HEK293T (cell line): ENCODE results near the gene NACC2.

ENCODE experiments used
- ARNT ChIP-seq: fragments of 450-650 bp; IDR thresholded peaks from 2 replicates; pipeline ENCODE4 v1.6.1; 2017; ENCODE audit warnings: mild to moderate bottlenecking
- FOXK2 ChIP-seq: fragments of 450-650 bp; IDR thresholded peaks from 2 replicates; pipeline ENCODE4 v1.6.1; 2016; ENCODE audit warnings: mild to moderate bottlenecking
- FOXM1 ChIP-seq: fragments of 450-650 bp; IDR thresholded peaks from 2 replicates; pipeline ENCODE4 v1.6.1; 2017; ENCODE audit warnings: mild to moderate bottlenecking, borderline replicate concordance
- LEF1 ChIP-seq: fragments of 450-650 bp; IDR thresholded peaks from 2 replicates; pipeline ENCODE4 v1.6.1; 2017; ENCODE audit warnings: mild to moderate bottlenecking, borderline replicate concordance
- SP1 ChIP-seq: fragments of 450-650 bp; IDR thresholded peaks from 2 replicates; pipeline ENCODE4 v1.6.1; 2017
- TARDBP ChIP-seq: fragments of 450-650 bp; IDR thresholded peaks from 2 replicates; pipeline ENCODE4 v1.6.1; 2016
- ZNF384 ChIP-seq: fragments of 450-650 bp; IDR thresholded peaks from 2 replicates; pipeline ENCODE4 v1.6.1; 2016

DNA sequence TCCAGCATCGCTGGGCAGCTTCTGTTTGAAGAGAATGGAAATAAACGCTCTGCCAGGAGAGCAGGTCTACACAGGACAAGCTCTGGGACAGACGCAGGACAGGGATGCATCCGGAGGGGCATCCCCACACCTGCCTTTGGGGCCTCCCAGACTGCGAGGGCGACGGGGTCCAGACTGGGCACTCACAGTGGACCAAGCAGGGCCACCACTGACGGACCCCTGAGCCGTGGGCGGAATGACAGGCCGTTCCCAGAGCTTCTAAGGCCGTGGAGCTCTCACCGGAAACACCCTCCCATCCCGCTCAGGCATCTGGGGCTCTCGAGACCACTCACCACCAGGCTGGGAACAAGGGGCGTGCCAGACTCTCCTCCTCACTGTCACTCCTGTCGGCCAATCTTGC is 34.1 kb upstream of the NACC2 start:
- no peak for TF ChIP-seq ARNT
- TF ChIP-seq LEF1, result no peak
- TF ChIP-seq ZNF384, result no peak
- no peak for TF ChIP-seq FOXM1
- TF ChIP-seq SP1, result no peak
- TF ChIP-seq FOXK2, result no peak
- TF ChIP-seq TARDBP, result no peak
